Measurements from ENCODE around the gene PTK7.
A peak's percentile ranks its signal among the peaks of the same experiment; 100 is the strongest.

The PTK7 gene

DNA sequence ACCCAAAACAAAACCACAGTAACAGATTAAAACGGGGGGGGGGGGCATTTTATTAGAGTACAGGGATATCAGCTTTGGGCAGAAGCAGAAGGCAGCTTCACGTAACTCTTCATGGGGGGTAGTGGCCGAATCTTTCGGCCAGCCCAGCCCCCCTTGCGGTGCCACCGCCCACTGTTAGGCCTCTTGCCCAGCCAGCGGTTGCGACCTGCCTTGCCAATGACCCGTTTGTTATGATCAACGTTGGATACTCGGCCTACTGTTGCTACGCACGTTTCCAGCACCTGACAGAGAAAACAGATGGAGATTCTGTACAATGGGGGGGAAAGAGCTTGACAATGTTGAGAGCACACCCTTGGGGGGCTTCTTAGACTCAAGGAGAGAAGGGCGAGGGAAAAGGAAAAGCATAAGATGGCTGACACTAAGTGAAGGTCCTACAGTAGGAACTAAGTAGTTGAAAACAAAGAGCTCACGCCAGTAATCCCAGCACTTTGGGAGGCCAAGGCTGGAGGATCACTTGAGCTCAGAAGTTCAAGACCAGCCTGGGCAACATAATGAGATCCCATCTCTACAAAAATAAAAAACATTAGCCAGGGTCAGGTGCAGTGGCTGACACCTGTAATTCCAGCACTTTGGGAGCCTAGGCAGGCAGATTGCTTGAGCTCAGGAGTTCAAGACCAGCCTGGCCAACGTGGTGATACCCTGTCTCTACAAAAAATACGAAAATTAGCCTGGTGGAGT is 21.7 kb upstream of the PTK7 start:
- DNase-seq, result no peak

GRCh38 chr6:43055966-43056365 is 20.1 kb upstream of the PTK7 start:
- no peak for DNase-seq

DNA sequence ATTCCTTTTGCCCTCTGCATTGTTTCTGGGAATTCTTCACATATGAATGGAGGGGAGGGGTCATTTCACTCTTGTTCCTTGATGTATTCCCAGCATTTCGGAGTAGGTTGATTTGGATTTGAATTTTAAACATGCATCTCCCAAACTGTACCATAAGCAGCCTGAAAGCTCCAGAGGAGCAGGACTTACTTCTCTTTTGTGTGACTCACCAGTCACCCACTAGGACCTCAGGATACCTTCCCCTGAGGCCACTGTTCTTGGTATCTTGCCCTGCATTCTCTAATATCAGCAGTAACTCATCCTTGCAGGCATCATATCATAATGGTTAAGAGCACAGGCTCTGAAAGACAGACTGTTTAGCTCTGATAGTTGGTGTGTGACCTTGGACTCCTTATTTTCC is 17.6 kb upstream of the PTK7 start:
- no peak for DNase-seq

DNA sequence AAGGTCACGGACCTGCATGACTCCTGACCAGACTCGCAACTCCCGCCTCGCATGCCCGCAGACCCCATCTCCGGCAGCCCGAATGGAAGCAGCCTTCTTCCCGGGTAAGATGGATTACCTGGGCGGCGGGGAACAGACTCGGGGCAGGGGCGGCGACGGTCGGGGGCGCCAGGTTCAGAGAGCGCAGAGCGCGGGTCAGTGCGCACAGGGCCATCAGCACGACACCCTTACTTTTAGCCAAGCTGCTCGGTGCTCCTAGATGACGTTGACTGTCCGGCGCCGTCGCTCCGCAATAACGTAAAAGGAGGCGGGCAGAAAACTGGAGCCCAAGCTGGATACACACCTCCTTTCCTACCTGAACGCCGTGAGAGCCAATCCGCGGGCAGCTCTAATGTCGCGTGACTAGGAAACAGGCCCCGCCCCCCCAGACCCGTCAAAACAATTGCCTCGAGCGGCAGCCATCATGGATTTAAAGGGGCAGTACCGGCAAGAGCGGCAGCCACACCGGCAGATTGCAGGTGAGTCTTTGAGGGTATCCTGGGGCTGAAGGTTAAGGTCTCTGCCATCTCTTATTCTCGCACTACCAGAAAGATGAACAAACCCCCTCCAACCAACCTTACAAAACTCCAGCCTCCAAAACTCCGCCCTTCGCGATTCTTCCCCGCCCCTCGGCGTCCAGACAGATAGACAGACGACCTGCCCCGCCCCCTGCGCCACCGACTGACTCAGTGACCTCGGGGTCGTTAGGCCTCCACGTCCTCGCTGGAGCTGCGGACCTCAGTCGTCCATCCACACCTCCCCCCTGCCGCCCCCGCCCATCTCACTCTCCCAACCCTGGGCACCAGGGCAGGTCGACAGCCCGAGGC is 16.7 kb upstream of the PTK7 start, which contains the start of the genes KLC4 and MRPL2:
KLC4 (plus strand) TSS at position 464 of the 866 bp plus-strand sequence. CDS start 1,705 bp downstream, outside the sequence.
MRPL2 (minus strand) TSS at position 267 of the 866 bp plus-strand sequence; CDS start at position 214, 53 bp downstream.
- DNase-seq, result peak; percentile 99

DNA sequence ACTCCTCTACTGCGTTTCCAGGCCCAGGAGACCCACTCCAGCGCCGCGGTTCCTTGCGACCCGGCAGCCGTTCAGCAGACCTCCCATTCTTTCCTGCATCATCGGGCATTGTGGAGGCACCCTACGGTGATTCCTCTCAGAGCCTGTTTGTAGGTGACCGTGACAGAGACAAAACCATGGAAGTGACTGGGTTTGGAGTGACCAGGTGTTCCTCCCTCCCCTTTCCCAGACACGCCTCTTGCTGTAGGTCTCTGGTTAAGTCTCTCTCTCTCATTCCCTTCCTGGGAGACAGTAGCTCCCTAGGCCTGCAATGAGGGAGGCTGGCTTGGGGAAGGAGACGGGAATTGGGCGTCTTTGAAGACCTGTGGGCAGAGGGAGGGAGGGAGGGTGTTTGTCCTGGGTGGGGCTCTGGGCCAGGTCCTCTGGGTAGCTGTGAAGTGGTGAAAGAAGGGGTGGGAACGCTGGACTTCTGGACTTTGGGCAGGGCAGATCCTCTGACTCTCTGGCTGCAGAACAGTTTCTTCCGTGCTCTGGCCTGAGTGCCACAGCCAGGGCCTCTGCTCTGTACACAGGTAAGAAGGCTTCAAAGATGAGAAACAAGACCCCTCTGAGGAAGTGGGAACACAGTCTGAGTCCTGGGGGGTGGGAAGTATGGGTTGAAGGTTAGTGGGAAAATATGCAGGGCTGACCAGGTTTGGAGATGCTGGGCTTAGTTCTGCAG is 15.9 kb upstream of the PTK7 start:
- DNase-seq, result no peak

- no peak for DNase-seq
Measured at GRCh38 chr6:43060755-43061633, 15.1 kb upstream of the PTK7 start.

DNA sequence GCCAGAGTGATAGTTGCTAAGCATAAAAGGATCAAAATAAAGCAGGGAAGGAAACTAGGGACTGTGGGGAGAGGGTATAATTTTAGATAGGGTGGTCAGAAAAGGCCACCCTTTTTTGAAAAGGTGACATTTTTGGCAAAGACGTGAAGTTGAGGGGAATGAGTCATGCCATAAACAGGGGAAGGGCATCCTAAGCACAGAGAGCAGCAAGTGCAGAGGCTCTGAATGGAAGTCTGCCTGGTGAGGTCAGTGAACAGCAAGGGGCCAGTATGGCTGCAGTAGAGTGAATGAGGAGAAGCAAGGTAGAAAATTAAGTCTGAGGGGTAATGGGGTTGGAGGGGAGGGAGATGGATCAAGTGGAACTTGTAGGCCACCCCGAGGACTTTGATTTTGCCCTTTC is 14.3 kb upstream of the PTK7 start:
- no peak for DNase-seq

DNA sequence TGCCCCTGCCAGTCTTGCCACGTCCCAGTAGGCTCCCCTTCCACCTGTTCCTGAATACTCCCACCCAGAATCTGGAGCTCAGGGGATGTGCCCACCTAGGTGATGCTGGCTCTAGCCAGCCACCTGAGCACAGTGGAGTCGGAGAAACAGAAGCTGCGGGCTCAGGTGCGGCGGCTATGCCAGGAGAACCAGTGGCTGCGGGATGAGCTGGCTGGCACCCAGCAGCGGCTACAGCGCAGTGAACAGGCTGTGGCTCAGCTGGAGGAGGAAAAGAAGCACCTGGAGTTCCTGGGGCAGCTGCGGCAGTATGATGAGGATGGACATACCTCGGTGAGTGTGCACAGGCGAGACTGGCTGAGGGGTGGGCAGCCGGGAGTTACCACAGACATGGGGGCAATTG is 13.3 kb upstream of the PTK7 start:
- DNase-seq, result no peak

GRCh38 chr6:43070028-43070632 is 6.0 kb upstream of the PTK7 start:
- peak; percentile 77 for DNase-seq

DNA sequence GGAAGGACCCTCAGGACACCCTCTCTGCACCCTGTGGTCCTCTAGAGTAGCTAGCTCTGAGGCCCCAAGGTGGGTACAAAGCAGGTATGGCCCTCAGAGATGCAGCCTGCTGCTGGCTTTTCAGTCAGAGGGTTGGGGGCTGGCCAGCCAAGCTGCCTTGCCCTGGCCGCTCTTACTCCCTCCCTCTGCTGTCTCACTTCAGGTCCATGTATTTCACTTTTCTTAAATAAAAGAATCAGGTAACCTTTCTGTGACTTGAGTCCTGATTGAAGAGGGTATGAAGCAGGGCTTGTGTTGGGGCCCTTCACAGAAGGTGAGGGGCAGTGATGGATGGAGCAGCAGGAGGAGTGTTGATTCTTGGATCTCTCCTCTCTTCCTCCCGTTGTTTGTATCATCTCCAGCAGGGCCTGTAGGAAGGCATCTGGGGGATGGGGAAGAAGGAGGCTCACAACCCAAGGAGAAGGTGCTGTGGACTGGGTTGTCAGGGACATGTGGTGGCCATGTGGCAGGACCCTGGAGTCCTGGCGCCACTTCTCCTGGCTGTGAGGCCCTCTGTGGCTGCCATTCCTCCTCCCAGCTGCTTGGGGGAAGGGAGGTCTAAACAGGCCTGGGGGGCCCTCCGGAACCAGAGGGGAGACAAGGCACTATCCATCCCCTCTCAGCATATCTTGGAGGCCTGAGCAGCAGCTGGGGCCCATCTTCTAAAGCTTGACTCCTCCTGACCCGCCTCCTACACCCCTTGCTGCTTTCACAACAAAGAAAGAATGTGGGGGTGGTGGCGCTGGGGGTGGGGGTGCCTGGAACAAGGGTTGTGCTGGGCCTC is 1.1 kb upstream of the PTK7 start:
- DNase-seq, result peak; percentile 92

DNA sequence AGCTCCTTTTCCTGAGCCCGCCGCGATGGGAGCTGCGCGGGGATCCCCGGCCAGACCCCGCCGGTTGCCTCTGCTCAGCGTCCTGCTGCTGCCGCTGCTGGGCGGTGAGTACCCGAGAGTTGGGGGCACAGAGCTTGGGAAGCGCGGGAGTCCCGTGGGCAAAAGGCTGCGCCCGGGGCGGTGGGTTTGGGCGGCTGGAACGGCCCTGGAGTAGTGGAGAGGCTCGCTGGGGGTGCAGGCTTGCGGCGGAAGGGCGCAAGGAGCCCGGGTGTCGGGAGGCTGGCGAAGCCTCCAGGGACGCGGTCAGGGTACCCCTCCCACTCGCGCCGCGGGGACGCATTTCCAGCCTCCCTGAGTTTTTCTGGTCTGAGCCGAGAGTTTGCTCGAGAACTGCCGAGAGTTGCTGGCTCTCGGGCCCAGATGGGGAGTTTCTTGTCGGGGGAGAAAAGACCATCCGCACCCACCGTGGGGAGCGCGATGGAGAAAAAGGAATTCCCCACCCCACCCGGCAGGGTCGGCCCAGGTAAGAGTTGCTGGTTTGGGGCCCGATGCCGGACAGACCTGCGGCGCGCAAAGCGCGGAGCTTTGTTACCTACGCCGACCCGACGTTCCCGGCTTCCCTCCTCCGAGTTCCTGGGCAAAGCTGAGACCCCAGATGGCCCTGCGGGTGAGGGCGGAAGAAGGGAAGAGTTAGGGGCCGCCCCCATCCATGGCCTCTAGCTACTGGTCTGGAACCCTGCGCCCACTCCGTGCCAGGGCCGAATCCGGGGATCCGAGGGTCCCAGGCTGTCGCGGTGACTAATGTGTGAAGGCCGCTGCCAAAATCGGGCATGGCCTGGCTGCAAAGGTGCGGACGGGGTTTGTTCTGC is 584 bp downstream of the PTK7 start:
- peak; percentile 57 for DNase-seq

DNA sequence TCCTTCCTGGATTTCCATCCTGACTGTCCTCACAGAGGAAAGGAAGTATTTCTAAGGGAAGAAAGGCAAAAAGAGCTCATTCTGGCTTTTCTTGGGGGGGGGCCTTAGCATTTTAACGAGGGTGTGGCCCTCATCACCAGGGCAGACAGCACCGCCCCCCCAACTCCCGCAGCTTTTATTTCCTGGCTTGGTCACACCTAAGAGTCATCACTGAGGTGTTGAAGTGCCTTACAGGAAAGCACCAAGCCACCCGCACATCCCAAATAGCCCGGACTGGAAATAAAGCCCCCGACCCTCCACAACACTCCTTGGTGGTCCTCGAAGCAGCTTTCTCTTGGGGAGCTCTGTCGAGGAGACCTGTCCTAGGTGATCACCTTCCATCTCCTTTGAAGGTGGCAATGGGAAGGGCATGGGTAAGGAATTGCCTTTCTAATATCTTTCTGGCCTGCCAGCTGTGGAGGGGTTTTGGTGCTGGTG is 1.3 kb downstream of the PTK7 start:
- DNase-seq, result no peak

- peak; percentile 89 for DNase-seq
Measured at GRCh38 chr6:43077981-43078511, 1.9 kb downstream of the PTK7 start.

DNA sequence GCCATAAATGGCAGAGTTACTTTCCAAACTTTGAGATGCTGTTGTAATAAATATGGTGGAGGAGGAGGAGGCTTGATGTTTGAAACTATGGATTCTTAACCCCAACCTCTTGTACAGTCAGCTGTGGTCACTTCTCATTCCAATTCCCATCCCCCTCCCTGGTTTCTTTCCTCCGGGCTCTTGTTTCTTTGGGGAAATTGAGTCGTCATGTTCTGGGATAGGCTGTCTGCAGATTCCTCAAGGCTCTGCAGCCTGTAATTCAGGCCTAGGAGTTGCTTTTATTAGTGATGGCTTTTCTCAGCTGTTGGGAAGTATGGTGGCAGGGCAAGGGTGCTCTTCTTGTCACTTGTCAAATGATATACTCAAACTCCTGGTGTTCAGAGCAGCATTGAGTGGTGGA is 2.6 kb downstream of the PTK7 start:
- DNase-seq, result peak; percentile 95

GRCh38 chr6:43081043-43081442 is 4.9 kb downstream of the PTK7 start:
- no peak for DNase-seq

- peak; percentile 71 for DNase-seq
Measured at GRCh38 chr6:43081922-43082321, 5.8 kb downstream of the PTK7 start.

DNA sequence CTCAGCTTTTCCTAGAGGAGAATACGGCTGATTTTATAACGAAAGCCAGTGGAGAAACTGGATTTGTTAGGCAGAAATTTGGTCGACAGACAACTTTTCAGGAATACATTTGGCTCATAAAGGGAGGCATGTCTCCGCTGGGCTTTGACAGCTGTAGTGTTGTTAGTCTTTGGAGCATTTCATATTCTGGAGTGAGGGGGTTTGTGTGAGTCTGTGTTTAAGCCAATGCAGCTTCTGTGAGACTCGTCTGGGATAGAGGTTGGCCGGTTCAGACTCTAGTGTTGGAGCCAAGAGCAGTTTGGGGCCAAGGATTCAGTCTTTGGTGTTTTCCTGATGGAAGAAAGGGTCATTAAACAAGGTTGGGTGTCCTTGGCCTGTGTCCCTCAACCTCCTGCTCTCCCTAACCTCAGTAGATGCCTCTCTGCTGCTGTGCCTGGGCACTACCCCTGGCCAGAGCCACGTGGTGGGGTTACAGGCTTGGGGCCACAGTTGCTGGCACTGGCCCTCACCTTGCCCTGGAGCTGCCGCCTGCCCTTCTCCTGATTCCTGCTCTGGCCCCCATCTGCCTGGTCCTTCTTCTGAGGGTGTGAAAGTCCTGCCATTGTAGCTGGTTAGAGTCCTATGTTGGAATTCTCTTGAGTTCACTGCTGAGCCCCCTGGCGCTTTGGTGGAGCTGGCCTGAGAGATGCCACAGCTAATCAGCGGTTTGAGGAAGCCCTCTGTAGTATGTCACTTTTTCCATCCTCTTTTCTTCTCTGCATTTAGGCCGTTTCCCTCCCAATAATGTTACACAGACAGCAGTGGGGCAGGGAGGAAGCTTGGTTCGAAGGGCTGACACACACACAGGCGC is 6.9 kb downstream of the PTK7 start:
- DNase-seq, result no peak

GRCh38 chr6:43086022-43086658 is 10.0 kb downstream of the PTK7 start:
- DNase-seq, result no peak

Measured in fibroblast of skin of abdomen (primary cell).